Ishikawa (cell line): ENCODE data around the gene PARVB.

Experiments used
- CEBPB ChIP-seq: IDR thresholded peaks from 2 replicates; pipeline ENCODE4 v1.6.1; 2012
- CREB1 ChIP-seq: IDR thresholded peaks from 2 replicates; pipeline ENCODE4 v1.6.1; 2012; ENCODE audit warnings: low read depth
- EGR1 ChIP-seq: IDR thresholded peaks from 2 replicates; pipeline ENCODE4 v1.6.1; 2012
- EP300 ChIP-seq: IDR thresholded peaks from 2 replicates; pipeline ENCODE4 v1.6.1; 2012; ENCODE audit warnings: borderline replicate concordance
- FOXM1 ChIP-seq: IDR thresholded peaks from 2 replicates; pipeline ENCODE4 v1.6.1; 2012; ENCODE audit warnings: low read depth, borderline replicate concordance
- MAX ChIP-seq: IDR thresholded peaks from 2 replicates; pipeline ENCODE4 v1.6.1; 2012
- NFIC ChIP-seq: IDR thresholded peaks from 2 replicates; pipeline ENCODE4 v1.6.1; 2012
- RAD21 ChIP-seq: IDR thresholded peaks from 2 replicates; pipeline ENCODE4 v1.6.1; 2012; ENCODE audit warnings: low read depth
- REST ChIP-seq: IDR thresholded peaks from 2 replicates; pipeline ENCODE4 v1.6.1; 2012; ENCODE audit warnings: low read depth, mild to moderate bottlenecking
- TAF1 ChIP-seq: IDR thresholded peaks from 2 replicates; pipeline ENCODE4 v1.6.1; 2012; ENCODE audit warnings: low read depth, mild to moderate bottlenecking
- TCF12 ChIP-seq: IDR thresholded peaks from 2 replicates; pipeline ENCODE4 v1.6.1; 2012; ENCODE audit warnings: low read depth
- TEAD4 ChIP-seq: IDR thresholded peaks from 2 replicates; pipeline ENCODE4 v1.6.1; 2012
- USF1 ChIP-seq: IDR thresholded peaks from 2 replicates; pipeline ENCODE4 v1.6.1; 2012
- YY1 ChIP-seq: IDR thresholded peaks from 2 replicates; pipeline ENCODE4 v1.6.1; 2012; ENCODE audit warnings: low read depth
- ZBTB7A ChIP-seq: IDR thresholded peaks from 2 replicates; pipeline ENCODE4 v1.6.1; 2012; ENCODE audit warnings: low read depth

Gene PARVB

GRCh38 chr22:44183287-44183588 is 159.1 kb downstream of the PARVB start:
- TF ChIP-seq NFIC = no peak
- TF ChIP-seq CREB1 = no peak
- no peak for TF ChIP-seq RAD21
- TF ChIP-seq MAX = no peak
- TF ChIP-seq TEAD4 = no peak
- no peak for TF ChIP-seq ZBTB7A
- no peak for TF ChIP-seq FOXM1
- no peak for TF ChIP-seq TCF12
- no peak for TF ChIP-seq EGR1
- no peak for TF ChIP-seq YY1
- no peak for TF ChIP-seq TAF1
- TF ChIP-seq EP300 = no peak
- no peak for TF ChIP-seq REST
- TF ChIP-seq CEBPB = no peak
- no peak for TF ChIP-seq USF1

- TF ChIP-seq TAF1 (no peak), RAD21 (no peak), REST (no peak), NFIC (no peak), FOXM1 (no peak), MAX (no peak)
Observed at GRCh38 chr22:44184006-44184405, 159.9 kb downstream of the PARVB start.

GRCh38 chr22:44185237-44186120 is 161.4 kb downstream of the PARVB start:
- no peak for TF ChIP-seq RAD21
- no peak for TF ChIP-seq NFIC
- no peak for TF ChIP-seq MAX
- no peak for TF ChIP-seq CEBPB
- no peak for TF ChIP-seq FOXM1
- TF ChIP-seq TCF12 = no peak
- TF ChIP-seq EP300 = no peak

GRCh38 chr22:44186121-44186510 is 162.0 kb downstream of the PARVB start:
- TF ChIP-seq ZBTB7A (no peak), CREB1 (no peak), YY1 (no peak), RAD21 (no peak), EP300 (no peak), EGR1 (no peak), TCF12 (no peak), MAX (no peak), NFIC (no peak), CEBPB (no peak), TAF1 (no peak), FOXM1 (no peak), USF1 (no peak), REST (no peak)
